Skeletal muscle tissue (tissue), 4 donors: ENCODE measurements around the gene TMEM33. TPM values are rescaled to one million over a fixed set of nuclear protein-coding genes. Genes with fewer than 3 reads are reported as not detected.
"Not testable (repeated sequence)": the region's sequence is repeated elsewhere in the genome, so short reads cannot be mapped to it uniquely, and the experiment has no call there.

Experiments
- H3K27ac ChIP-seq: one replicate; pipeline ENCODE4 v1.7.0; 2013; ENCODE audit warnings: mild to moderate bottlenecking, low read depth, low read length, inconsistent platforms
- H3K27me3 ChIP-seq, 3 donors: one replicate each; pipeline ENCODE4 v1.7.0; 2013; ENCODE audit warnings: low read length in 3 of 3; ENCODE audit not compliant: control insufficient read depth in 3 of 3, insufficient read depth in 3 of 3
- H3K36me3 ChIP-seq, 3 donors: one replicate each; pipeline ENCODE4 v1.7.0; 2013; ENCODE audit warnings: low read length in 3 of 3; ENCODE audit not compliant: control insufficient read depth in 3 of 3, insufficient read depth in 3 of 3
- H3K4me1 ChIP-seq, 3 donors: one replicate each; pipeline ENCODE4 v1.7.0; 2013; ENCODE audit warnings: low read length in 3 of 3, mild to moderate bottlenecking in 3 of 3; ENCODE audit not compliant: control insufficient read depth in 3 of 3, insufficient read depth in 3 of 3
- H3K4me3 ChIP-seq, 3 donors: one replicate each; pipeline ENCODE4 v1.7.0; 2013; ENCODE audit warnings: low read length in 3 of 3
- H3K9ac ChIP-seq, 3 donors: one replicate each; pipeline ENCODE4 v1.7.0; 2013; ENCODE audit warnings: low read length in 3 of 3, mild to moderate bottlenecking in 3 of 3, moderate library complexity in 2 of 3, low read depth in 1 of 3
- H3K9me3 ChIP-seq, 3 donors: one replicate each; pipeline ENCODE4 v1.7.0; 2013; ENCODE audit warnings: low read length in 3 of 3; ENCODE audit not compliant: control insufficient read depth in 3 of 3
- total RNA-seq: library from RNA; depleted of rRNA; stranded (reverse); fragments of >200 nt; gene quantifications from one replicate; pipeline ENCODE4 v1.2.3, GENCODE V29; 2014
- donor health status: Osteomylitis.

Gene TMEM33
- total RNA-seq, 1 donor from 2014 or later: 16.2 TPM

- H3K27me3 ChIP-seq, H3K36me3 ChIP-seq, H3K9ac ChIP-seq, H3K4me3 ChIP-seq, H3K4me1 ChIP-seq, H3K9me3 ChIP-seq, H3K27ac ChIP-seq: not testable (repeated sequence)
Measured at GRCh38 chr4:41909136-41909535, 26.1 kb upstream of the TMEM33 start.

GRCh38 chr4:41912546-41912945, 22.7 kb upstream of the TMEM33 start:
- Histone ChIP-seq H3K36me3 (no peaks in the 10 kb centered on the region), H3K27me3 (no peaks in the 10 kb centered on the region), H3K9me3 (no peaks in the 10 kb centered on the region), H3K27ac (no peak overlapping the region), H3K4me3 (no peak overlapping the region), H3K4me1 (no peaks in the 10 kb centered on the region), H3K9ac (no peak overlapping the region)

- H3K27ac ChIP-seq: no peak overlapping the region
- H3K27me3 ChIP-seq: no peaks in the 10 kb centered on the region
- no peaks in the 10 kb centered on the region for H3K9me3 ChIP-seq
- no peaks in the 10 kb centered on the region for H3K36me3 ChIP-seq
- no peak overlapping the region for H3K4me3 ChIP-seq
- no peaks in the 10 kb centered on the region for H3K4me1 ChIP-seq
- H3K9ac ChIP-seq: no peak overlapping the region
Measured at GRCh38 chr4:41913509-41913908, 21.7 kb upstream of the TMEM33 start.

- H3K4me1 ChIP-seq: no peaks in the 10 kb centered on the region
- no peak overlapping the region for H3K9ac ChIP-seq
- no peaks in the 10 kb centered on the region for H3K27me3 ChIP-seq
- peaks cover 0 to 2% (median 0%) of the 10 kb centered on the region in 3 donors for H3K9me3 ChIP-seq
- H3K36me3 ChIP-seq: no peaks in the 10 kb centered on the region
- H3K4me3 ChIP-seq: no peak overlapping the region
- no peak overlapping the region for H3K27ac ChIP-seq
Measured at GRCh38 chr4:41918278-41918677, 17.0 kb upstream of the TMEM33 start.

DNA sequence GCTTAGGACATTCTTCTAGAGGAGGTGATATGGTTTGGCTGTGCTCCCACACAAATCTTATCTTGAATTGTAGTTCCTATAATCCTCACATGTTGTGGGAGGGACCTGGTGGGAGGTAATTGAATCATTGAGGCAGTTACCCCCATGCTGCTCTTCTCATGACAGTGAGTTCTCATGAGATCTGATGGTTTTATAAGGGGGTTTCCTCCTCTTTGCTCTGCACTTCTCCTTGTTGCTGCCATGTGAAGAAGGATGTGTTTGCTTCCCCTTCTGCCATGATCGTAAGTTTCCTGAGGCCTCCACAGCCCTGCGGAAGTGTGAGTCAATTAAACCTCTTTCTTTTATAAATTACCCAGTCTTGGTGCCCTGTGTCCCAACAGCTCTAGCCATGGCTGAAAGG, 14.8 kb upstream of the TMEM33 start:
- H3K27ac ChIP-seq, H3K36me3 ChIP-seq, H3K4me1 ChIP-seq, H3K9me3 ChIP-seq, H3K27me3 ChIP-seq, H3K4me3 ChIP-seq, H3K9ac ChIP-seq: not testable (repeated sequence)

DNA sequence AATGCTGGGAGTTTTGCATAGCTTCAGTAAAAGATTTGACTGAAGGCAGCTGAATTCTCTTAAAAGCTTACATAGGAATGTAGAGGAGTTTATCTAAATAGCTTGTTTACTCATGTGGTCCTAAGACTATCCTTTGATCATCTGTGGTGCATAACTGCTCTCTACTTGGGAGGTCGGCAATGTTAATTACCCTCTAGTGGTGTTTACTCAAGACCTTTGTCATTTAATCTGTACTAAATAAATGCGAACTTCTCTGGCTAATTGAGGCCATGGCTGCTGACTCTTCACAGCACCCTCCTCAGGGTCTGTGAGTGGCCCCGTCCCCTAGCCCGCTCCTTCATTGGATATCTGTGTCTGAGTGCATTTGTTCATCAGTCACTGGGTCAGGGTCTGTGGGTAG, 13.8 kb upstream of the TMEM33 start:
- Histone ChIP-seq H3K4me1 (no peaks in the 10 kb centered on the region), H3K27me3 (no peaks in the 10 kb centered on the region), H3K4me3 (no peak overlapping the region), H3K9ac (no peak overlapping the region), H3K27ac (no peak overlapping the region), H3K9me3 (peaks cover 0 to 2% (median 0%) of the 10 kb centered on the region in 3 donors), H3K36me3 (no peaks in the 10 kb centered on the region)

- no peaks in the 10 kb centered on the region for H3K9me3 ChIP-seq
- peaks cover 0 to 5% (median 0%) of the 10 kb centered on the region in 3 donors for H3K27me3 ChIP-seq
- no peak overlapping the region for H3K4me3 ChIP-seq
- no peak overlapping the region for H3K9ac ChIP-seq
- H3K27ac ChIP-seq: no peak overlapping the region
- no peaks in the 10 kb centered on the region for H3K4me1 ChIP-seq
- H3K36me3 ChIP-seq: no peaks in the 10 kb centered on the region
Measured at GRCh38 chr4:41927796-41928499, 7.3 kb upstream of the TMEM33 start.

GRCh38 chr4:41930139-41930831, 4.9 kb upstream of the TMEM33 start:
- Histone ChIP-seq H3K27ac (no peak overlapping the region), H3K9ac (no peak overlapping the region), H3K27me3 (peaks cover 0 to 5% (median 0%) of the 10 kb centered on the region in 3 donors), H3K4me1 (no peaks in the 10 kb centered on the region), H3K4me3 (no peak overlapping the region), H3K9me3 (no peaks in the 10 kb centered on the region), H3K36me3 (no peaks in the 10 kb centered on the region)

DNA sequence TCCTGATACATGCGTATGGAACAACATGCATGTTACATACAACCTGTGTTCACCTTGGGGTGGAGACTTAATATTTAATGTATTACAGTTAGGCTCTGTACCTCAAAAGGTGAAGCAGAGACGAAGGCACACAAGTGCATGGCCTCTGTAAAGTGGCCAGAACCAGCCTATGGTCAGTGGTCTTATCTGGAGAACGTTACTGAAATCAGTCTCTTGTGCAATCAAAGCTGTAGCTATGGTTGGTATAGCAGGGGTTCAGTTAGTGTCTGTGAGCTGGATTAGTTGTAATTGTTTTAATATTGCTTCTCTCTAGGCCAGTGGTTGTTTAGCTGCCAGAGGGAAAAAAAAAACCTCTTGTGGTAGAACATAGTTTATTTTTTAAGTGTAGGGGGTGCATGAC, 2.2 kb upstream of the TMEM33 start:
- no peak overlapping the region for H3K27ac ChIP-seq
- peaks cover 9 to 11% (median 10%) of the 10 kb centered on the region in 3 donors for H3K4me1 ChIP-seq
- H3K27me3 ChIP-seq: peaks cover 0 to 5% (median 0%) of the 10 kb centered on the region in 3 donors
- no peak overlapping the region for H3K4me3 ChIP-seq
- no peaks in the 10 kb centered on the region for H3K36me3 ChIP-seq
- H3K9ac ChIP-seq: no peak overlapping the region
- no peaks in the 10 kb centered on the region for H3K9me3 ChIP-seq

DNA sequence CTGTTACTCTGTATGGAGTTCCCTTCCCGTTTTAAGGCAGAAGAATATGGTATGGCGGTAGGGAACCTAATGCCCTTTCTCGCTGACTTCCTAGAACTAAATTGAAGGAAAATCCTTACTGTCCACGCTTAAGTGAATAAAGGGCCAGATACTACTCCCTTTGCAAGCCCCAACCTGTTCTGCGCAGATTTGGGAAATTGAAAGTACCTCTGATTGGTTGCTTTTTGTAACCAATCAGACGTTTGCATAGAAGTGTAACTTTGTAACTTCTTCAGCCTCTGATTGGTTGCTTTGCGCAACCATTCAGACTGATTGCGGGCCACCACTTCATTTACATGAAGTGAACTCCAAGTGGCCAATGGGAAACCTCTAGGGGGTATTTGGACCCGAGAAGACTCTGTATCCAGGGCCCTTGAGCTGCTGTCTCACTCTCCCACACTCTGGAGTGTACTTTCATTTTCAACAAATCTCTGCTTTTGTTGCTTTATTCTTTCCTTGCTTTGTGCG, 1.2 kb upstream of the TMEM33 start:
- H3K27me3 ChIP-seq: peaks cover 0 to 5% (median 0%) of the 10 kb centered on the region in 3 donors
- peak overlapping the region in 2 of 3 donors; percentile 94 for H3K4me3 ChIP-seq
- peaks cover 9 to 11% (median 10%) of the 10 kb centered on the region in 3 donors for H3K4me1 ChIP-seq
- H3K36me3 ChIP-seq: peaks cover 0 to 1% (median under 1%) of the 10 kb centered on the region in 3 donors
- no peaks in the 10 kb centered on the region for H3K9me3 ChIP-seq
- no peak overlapping the region for H3K9ac ChIP-seq
- no peak overlapping the region for H3K27ac ChIP-seq
